K562 (cell line): ENCODE data around the gene GGT6. TPM values are rescaled to one million over a fixed set of nuclear protein-coding genes. Genes with fewer than 3 reads are reported as not detected.

Experiments
- ATAC-seq: fragments of 200-7000 bp; cut with Tn5 transposase; 3 replicates; pipeline ENCODE4 v1.9.1; 2020; ENCODE audit warnings: moderate library complexity
- BruUV-seq: library from RNA; stranded (reverse); fragments of 400-500 nt; replicated peaks from 2 replicates; lab custom pipeline; 2021; lab: Mats Ljungman, UMichigan
- CTCF ChIA-PET: fragments of 300-600 bp; formaldehyde crosslinking; extraction: SDS; loops from one replicate; lab custom pipeline; 2021; ENCODE audit warnings: low intra/inter-chr PET ratio; lab: Yijun Ruan, JAX
- POLR2A ChIA-PET: fragments of 300-600, 350-650 bp; sonication (Branson Sonifier 250); formaldehyde crosslinking; extraction: SDS; loops from one replicate; lab custom pipeline; 2021; ENCODE audit warnings: antibody characterized with exemption, inconsistent platforms; lab: Yijun Ruan, JAX
- DNase-seq, 4 experiments: peaks; one replicate each; pipeline versions ENCODE4 v3.0.0 to v3.0.0-alpha.2; 2011 to 2018; ENCODE audit warnings: low spot score in 3 of 4, mixed read lengths in 3 of 4; ENCODE audit errors: extremely low read depth in 1 of 4
- FAIRE-seq: peaks from 2 replicates; lab custom pipeline; 2011; peaks lifted over from hg19 to GRCh38; lab: Jason Lieb, UNC
- H2AFZ ChIP-seq: 2 replicates; pipeline ENCODE4 v1.6.0; 2011; ENCODE audit warnings: low read depth, low read length, control low read depth, inconsistent platforms
- H3K27ac ChIP-seq: fragments of 200-600 bp; 3 replicates; pipeline ENCODE4 v1.8.0; 2011; ENCODE audit warnings: low read depth, mild to moderate bottlenecking, control low read depth, inconsistent platforms, low read length, moderate library complexity, mixed read lengths; ENCODE audit errors: extremely low read depth
- H3K27me3 ChIP-seq, 2 experiments: fragments of 300-600 bp in 1 of 2; 2 replicates in 1 of 2; 3 replicates in 1 of 2; pipeline versions ENCODE4 v1.6.0 to v1.8.0; 2011; ENCODE audit warnings: inconsistent platforms in 2 of 2, low read length in 2 of 2, mild to moderate bottlenecking in 1 of 2, mixed read lengths in 1 of 2, moderate library complexity in 1 of 2; ENCODE audit not compliant: control insufficient read depth in 2 of 2, insufficient read depth in 2 of 2
- H3K36me3 ChIP-seq: fragments of 300-600 bp; 3 replicates; pipeline ENCODE4 v1.8.0; 2011; ENCODE audit warnings: mild to moderate bottlenecking, low read length, inconsistent platforms; ENCODE audit not compliant: control insufficient read depth, insufficient read depth
- H3K4me1 ChIP-seq, 2 experiments: fragments of 200-600 bp in 1 of 2; replicated peaks in 1 of 2; 2 replicates in 1 of 2; 3 replicates in 1 of 2; pipeline versions ENCODE4 v1.5.1 to v1.8.0; 2011; ENCODE audit warnings: inconsistent platforms in 2 of 2, low read length in 2 of 2, mild to moderate bottlenecking in 1 of 2, mixed read lengths in 1 of 2, moderate library complexity in 1 of 2; ENCODE audit not compliant: control insufficient read depth in 2 of 2, insufficient read depth in 2 of 2
- H3K4me2 ChIP-seq: 2 replicates; pipeline ENCODE4 v1.6.1; 2011; ENCODE audit warnings: low read length, control low read depth, inconsistent platforms, mixed read lengths; ENCODE audit not compliant: insufficient read depth
- H3K4me3 ChIP-seq: fragments of 200-600 bp; sonication (generic), shearing (Covaris generic); 2 replicates; pipeline ENCODE4 v1.5.1; 2016; ENCODE audit warnings: control low read depth, inconsistent platforms
- H3K79me2 ChIP-seq: fragments of 200-600 bp; 3 replicates; pipeline ENCODE4 v1.8.0; 2011; ENCODE audit warnings: low read length, inconsistent platforms; ENCODE audit not compliant: control insufficient read depth, insufficient read depth
- H3K9ac ChIP-seq, 2 experiments: 2 replicates each; pipeline versions ENCODE4 v1.6.0 to v1.6.1; 2011; ENCODE audit warnings: low read depth in 2 of 2, low read length in 2 of 2, control low read depth in 1 of 2, inconsistent platforms in 1 of 2, mild to moderate bottlenecking in 1 of 2, mixed read lengths in 1 of 2; ENCODE audit not compliant: insufficient read depth in 1 of 2
- H3K9me1 ChIP-seq: one replicate; pipeline ENCODE4 v1.6.0; 2011; ENCODE audit warnings: inconsistent platforms, mild to moderate bottlenecking, low read length, moderate library complexity; ENCODE audit not compliant: control insufficient read depth, insufficient read depth
- H3K9me3 ChIP-seq: replicated peaks from 2 replicates; pipeline ENCODE4 v1.5.1; 2011; ENCODE audit warnings: low read depth, low read length, inconsistent platforms; ENCODE audit not compliant: control insufficient read depth, insufficient read depth
- H4K20me1 ChIP-seq: replicated peaks from 2 replicates; pipeline ENCODE4 v1.6.1; 2011; ENCODE audit warnings: low read length, inconsistent platforms, mixed read lengths; ENCODE audit not compliant: control insufficient read depth, insufficient read depth
- CEBPG ChIP-seq, 3 experiments: fragments of 200-800 bp in 1 of 3; sonication (Bioruptor generic) in 1 of 3; sonication (generic) in 1 of 3; formaldehyde crosslinking in 1 of 3; IDR thresholded peaks in 2 of 3; conservative IDR thresholded peaks in 1 of 3; 2 replicates each; pipeline versions ENCODE4 v1.6.1 to v1.8.0; 2016 to 2022; ENCODE audit warnings: missing compliant biosample characterization in 2 of 3, missing genetic modification characterization in 2 of 3, mild to moderate bottlenecking in 1 of 3, missing genetic modification reagents in 1 of 3
- CHD4 ChIP-seq: fragments of 200-600 bp; sonication (generic); IDR thresholded peaks from 3 replicates; pipeline ENCODE4 v1.6.1; 2012; ENCODE audit warnings: low read depth, mild to moderate bottlenecking, mixed read lengths, low read length, inconsistent platforms; ENCODE audit not compliant: insufficient read depth, insufficient replicate concordance, poor library complexity, severe bottlenecking
- ERF ChIP-seq: fragments of 450-650 bp; formaldehyde crosslinking; IDR thresholded peaks from 2 replicates; pipeline ENCODE4 v1.4.0; 2020; ENCODE audit warnings: mild to moderate bottlenecking, mixed read lengths
- POLR2AphosphoS5 ChIP-seq: IDR thresholded peaks from 2 replicates; pipeline ENCODE4 v1.6.1; 2011; ENCODE audit warnings: mild to moderate bottlenecking, low read depth, low read length, moderate library complexity; ENCODE audit not compliant: control insufficient read depth, insufficient read depth
- PURB ChIP-seq: sonication (generic); formaldehyde crosslinking; IDR thresholded peaks from 2 replicates; pipeline ENCODE4 v1.9.0; 2021; ENCODE audit warnings: low read depth, mild to moderate bottlenecking, missing genetic modification reagents
- SETDB1 ChIP-seq: IDR thresholded peaks from one replicate; pipeline ENCODE4 v1.6.1; 2012; ENCODE audit warnings: low read length, control low read depth, inconsistent platforms
- SMARCA4 ChIP-seq: fragments of 450-650 bp; IDR thresholded peaks from 2 replicates; pipeline ENCODE4 v1.6.1; 2016
- TAF7 ChIP-seq: fragments of 450-650 bp; IDR thresholded peaks from 2 replicates; pipeline ENCODE4 v1.6.1; 2016; ENCODE audit warnings: missing genetic modification characterization, missing compliant biosample characterization
- ZNF121 ChIP-seq: sonication (generic); formaldehyde crosslinking; conservative IDR thresholded peaks from 2 replicates; pipeline ENCODE4 v1.8.0; 2022; ENCODE audit warnings: missing genetic modification reagents
- ZNF75A ChIP-seq: fragments of 450-650 bp; formaldehyde crosslinking; IDR thresholded peaks from 2 replicates; pipeline ENCODE4 v1.4.0; 2020; ENCODE audit warnings: mild to moderate bottlenecking
- WGBS: fragments of 100-300 bp; shearing (Covaris generic); methylation state at CpG from one replicate; pipeline ENCODE4 v1.1.6; 2016; ENCODE audit warnings: low coverage, mixed read lengths; ENCODE audit not compliant: insufficient coverage; ENCODE audit errors: missing lambda C conversion rate; 5-methylcytosine and 5-hydroxymethylcytosine counted together
- in situ Hi-C: fragments of 300-500 bp; cut with MboI; formaldehyde crosslinking; loops from 4 replicates; pipeline ENCODE4 v1.15.0; 2018; ENCODE audit warnings: inconsistent platforms, mixed read lengths
- intact Hi-C: fragments of 100-400 bp; cut with micrococcal nuclease; formaldehyde crosslinking; loops from 2 replicates; pipeline ENCODE4 v1.14.2; 2022
- polyA plus RNA-seq, 8 experiments: library from polyadenylated mRNA; depleted of rRNA in 4 of 8; stranded (reverse) in 5 of 8; unstranded in 3 of 8; fragments of >200 nt; fragmentation: Nextera tagmentation in 2 of 8; fragmentation: Illumina TruSeq in 1 of 8; extraction: Ambion mirVana in 2 of 8; extraction: Trizol in 1 of 8; gene quantifications; 2 replicates each; pipeline versions ENCODE4 v1.2.1 to v1.2.3, GENCODE V29; 2011 to 2014; ENCODE audit warnings: inconsistent platforms in 1 of 8, missing spikeins in 1 of 8
- total RNA-seq, 7 experiments: library from RNA; depleted of rRNA in 6 of 7; stranded (reverse); fragments of >200 nt in 6 of 7; fragmentation: Illumina TruSeq in 2 of 7; extraction: Trizol in 2 of 7; gene quantifications; 2 replicates each; pipeline versions ENCODE4 v1.2.1 to v1.2.3, GENCODE V29; 2011 to 2021; ENCODE audit warnings: low replicate concordance in 1 of 7
- TF ChIP-seq, protein P1 (sequence below): sonication (generic); IDR thresholded peaks from 2 replicates; pipeline ENCODE4 v1.6.1; 2016
- TF ChIP-seq, protein P2 (sequence below): fragments of 250-450 bp; sonication (Bioruptor Pico); IDR thresholded peaks from 2 replicates; pipeline ENCODE4 v1.4.0; 2020
- TF ChIP-seq, protein P3 (sequence below), 3 experiments: IDR thresholded peaks in 2 of 3; conservative IDR thresholded peaks in 1 of 3; 2 replicates each; pipeline ENCODE4 v1.5.1; 2011 to 2012; ENCODE audit warnings: low read length in 3 of 3, mild to moderate bottlenecking in 3 of 3, control low read depth in 2 of 3, improper control_type of control experiment in 1 of 3, inconsistent platforms in 1 of 3, low read depth in 1 of 3, mixed read lengths in 1 of 3, moderate library complexity in 1 of 3; ENCODE audit not compliant: insufficient read depth in 2 of 3

GGT6 gene
- total and polyA plus RNA-seq, 9 of the 15 experiments (the other 6 are each of a cell fraction or from before 2014, with no cell fraction given): 0.09 TPM; not detected in 8

DNA sequence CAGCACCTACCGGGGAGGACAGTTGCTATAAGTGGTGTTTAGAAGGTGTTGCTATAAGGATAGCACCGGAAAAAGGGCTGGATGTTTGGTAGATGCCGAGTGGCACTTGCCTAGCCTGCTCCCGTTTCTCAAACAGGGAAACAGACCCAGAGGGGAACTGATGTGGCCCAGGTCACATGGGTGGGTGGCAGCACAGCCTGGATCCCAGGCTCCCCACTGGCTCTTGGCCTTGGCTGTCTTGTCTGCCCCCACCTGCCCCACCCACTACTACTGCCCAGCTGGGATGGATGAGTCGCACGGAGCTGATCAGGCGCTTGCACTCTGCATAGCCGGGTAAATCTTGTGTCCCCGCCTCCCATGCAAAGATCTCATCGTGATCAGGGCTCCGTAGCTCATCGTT is 31.2 kb upstream of the GGT6 start:
- ATAC-seq: no peak
- TF ChIP-seq CEBPG (CRISPR knock-in tag; IDR thresholded peaks at IDR 0.05) (no peak), CEBPG (tag; conservative IDR thresholded peaks at IDR 0.05 in 1 of 2, IDR thresholded peaks at IDR 0.05 in 1 of 2) (no peak), ERF (no peak), ZNF121 (CRISPR knock-in tag) (no peak), CHD4 (no peak), ZNF75A (no peak), SMARCA4 (no peak), PURB (CRISPR knock-in tag) (no peak), POLR2AphosphoS5 (no peak), TAF7 (tag) (no peak), SETDB1 (no peak)
- TF ChIP-seq, protein P1, sequence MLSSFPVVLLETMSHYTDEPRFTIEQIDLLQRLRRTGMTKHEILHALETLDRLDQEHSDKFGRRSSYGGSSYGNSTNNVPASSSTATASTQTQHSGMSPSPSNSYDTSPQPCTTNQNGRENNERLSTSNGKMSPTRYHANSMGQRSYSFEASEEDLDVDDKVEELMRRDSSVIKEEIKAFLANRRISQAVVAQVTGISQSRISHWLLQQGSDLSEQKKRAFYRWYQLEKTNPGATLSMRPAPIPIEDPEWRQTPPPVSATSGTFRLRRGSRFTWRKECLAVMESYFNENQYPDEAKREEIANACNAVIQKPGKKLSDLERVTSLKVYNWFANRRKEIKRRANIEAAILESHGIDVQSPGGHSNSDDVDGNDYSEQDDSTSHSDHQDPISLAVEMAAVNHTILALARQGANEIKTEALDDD: no peak
- TF ChIP-seq, protein P2, sequence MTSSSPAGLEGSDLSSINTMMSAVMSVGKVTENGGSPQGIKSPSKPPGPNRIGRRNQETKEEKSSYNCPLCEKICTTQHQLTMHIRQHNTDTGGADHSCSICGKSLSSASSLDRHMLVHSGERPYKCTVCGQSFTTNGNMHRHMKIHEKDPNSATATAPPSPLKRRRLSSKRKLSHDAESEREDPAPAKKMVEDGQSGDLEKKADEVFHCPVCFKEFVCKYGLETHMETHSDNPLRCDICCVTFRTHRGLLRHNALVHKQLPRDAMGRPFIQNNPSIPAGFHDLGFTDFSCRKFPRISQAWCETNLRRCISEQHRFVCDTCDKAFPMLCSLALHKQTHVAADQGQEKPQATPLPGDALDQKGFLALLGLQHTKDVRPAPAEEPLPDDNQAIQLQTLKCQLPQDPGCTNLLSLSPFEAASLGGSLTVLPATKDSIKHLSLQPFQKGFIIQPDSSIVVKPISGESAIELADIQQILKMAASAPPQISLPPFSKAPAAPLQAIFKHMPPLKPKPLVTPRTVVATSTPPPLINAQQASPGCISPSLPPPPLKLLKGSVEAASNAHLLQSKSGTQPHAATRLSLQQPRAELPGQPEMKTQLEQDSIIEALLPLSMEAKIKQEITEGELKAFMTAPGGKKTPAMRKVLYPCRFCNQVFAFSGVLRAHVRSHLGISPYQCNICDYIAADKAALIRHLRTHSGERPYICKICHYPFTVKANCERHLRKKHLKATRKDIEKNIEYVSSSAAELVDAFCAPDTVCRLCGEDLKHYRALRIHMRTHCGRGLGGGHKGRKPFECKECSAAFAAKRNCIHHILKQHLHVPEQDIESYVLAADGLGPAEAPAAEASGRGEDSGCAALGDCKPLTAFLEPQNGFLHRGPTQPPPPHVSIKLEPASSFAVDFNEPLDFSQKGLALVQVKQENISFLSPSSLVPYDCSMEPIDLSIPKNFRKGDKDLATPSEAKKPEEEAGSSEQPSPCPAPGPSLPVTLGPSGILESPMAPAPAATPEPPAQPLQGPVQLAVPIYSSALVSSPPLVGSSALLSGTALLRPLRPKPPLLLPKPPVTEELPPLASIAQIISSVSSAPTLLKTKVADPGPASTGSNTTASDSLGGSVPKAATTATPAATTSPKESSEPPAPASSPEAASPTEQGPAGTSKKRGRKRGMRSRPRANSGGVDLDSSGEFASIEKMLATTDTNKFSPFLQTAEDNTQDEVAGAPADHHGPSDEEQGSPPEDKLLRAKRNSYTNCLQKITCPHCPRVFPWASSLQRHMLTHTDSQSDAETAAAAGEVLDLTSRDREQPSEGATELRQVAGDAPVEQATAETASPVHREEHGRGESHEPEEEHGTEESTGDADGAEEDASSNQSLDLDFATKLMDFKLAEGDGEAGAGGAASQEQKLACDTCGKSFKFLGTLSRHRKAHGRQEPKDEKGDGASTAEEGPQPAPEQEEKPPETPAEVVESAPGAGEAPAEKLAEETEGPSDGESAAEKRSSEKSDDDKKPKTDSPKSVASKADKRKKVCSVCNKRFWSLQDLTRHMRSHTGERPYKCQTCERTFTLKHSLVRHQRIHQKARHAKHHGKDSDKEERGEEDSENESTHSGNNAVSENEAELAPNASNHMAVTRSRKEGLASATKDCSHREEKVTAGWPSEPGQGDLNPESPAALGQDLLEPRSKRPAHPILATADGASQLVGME (CRISPR knock-in tag): no peak
- TF ChIP-seq, protein P3, sequence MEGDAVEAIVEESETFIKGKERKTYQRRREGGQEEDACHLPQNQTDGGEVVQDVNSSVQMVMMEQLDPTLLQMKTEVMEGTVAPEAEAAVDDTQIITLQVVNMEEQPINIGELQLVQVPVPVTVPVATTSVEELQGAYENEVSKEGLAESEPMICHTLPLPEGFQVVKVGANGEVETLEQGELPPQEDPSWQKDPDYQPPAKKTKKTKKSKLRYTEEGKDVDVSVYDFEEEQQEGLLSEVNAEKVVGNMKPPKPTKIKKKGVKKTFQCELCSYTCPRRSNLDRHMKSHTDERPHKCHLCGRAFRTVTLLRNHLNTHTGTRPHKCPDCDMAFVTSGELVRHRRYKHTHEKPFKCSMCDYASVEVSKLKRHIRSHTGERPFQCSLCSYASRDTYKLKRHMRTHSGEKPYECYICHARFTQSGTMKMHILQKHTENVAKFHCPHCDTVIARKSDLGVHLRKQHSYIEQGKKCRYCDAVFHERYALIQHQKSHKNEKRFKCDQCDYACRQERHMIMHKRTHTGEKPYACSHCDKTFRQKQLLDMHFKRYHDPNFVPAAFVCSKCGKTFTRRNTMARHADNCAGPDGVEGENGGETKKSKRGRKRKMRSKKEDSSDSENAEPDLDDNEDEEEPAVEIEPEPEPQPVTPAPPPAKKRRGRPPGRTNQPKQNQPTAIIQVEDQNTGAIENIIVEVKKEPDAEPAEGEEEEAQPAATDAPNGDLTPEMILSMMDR (IDR thresholded peaks at IDR 0.05 in 2 of 3, conservative IDR thresholded peaks at IDR 0.05 in 1 of 3; ENCODE audit: insufficient read depth in 2 of 3, low read depth in 1 of 3, low read length in 3 of 3): no peak

More for the DNA sequence above, 31.2 kb upstream of the GGT6 start:
- Histone ChIP-seq H3K4me1 (peaks cover 6 to 20% of the 10 kb centered on the region in 2 experiments; a peak in 4 of 5 replicates), H3K4me2 (no peak overlapping the region), H4K20me1 (peaks cover 13% of the 10 kb centered on the region; the same call in 1 of the 2 replicates), H3K27me3 (peaks cover 2 to 75% of the 10 kb centered on the region in 2 experiments; a peak in 4 of 5 replicates), H3K4me3 (no peak overlapping the region), H3K9ac (no peak overlapping the region), H3K36me3 (no peaks in the 10 kb centered on the region), H3K9me3 (no peaks in the 10 kb centered on the region), H3K27ac (no peak overlapping the region), H2AFZ (no peak overlapping the region), H3K79me2 (no peaks in the 10 kb centered on the region), H3K9me1 (no peaks in the 10 kb centered on the region)
- no peak for FAIRE-seq
- ChIA-PET CTCF (no interaction called here), POLR2A (interaction anchor here (0.7 kb wide), 1 partner anchor 9 kb away, joined by 4 read pairs; no protein-coding TSS in a partner anchor)
- 0% methylated on average over 10 of the region's 12 CpGs for WGBS
- in situ Hi-C loops: no loop called here
- intact Hi-C loops: no loop called here
- no peak for DNase-seq
- no TSS peak for BruUV-seq
